Bronchial epithelial cell (primary cell): ENCODE data around the gene EPHB2. TPM values are rescaled to one million over a fixed set of nuclear protein-coding genes. Genes with fewer than 3 reads are reported as not detected.

Experiments
- DNase-seq: peaks from one replicate; pipeline ENCODE4 v3.0.0-alpha.2; 2010; ENCODE audit warnings: low read depth
- FAIRE-seq: peaks from 2 replicates; lab custom pipeline; 2011; peaks lifted over from hg19 to GRCh38; lab: Jason Lieb, UNC
- H3K27me3 ChIP-seq: 2 replicates; pipeline ENCODE4 v1.5.1; 2011; ENCODE audit warnings: low read length; ENCODE audit not compliant: control insufficient read depth, insufficient read depth
- H3K36me3 ChIP-seq: 2 replicates; pipeline ENCODE4 v1.5.1; 2011; ENCODE audit warnings: low read length; ENCODE audit not compliant: control insufficient read depth, insufficient read depth
- H3K4me3 ChIP-seq: 2 replicates; pipeline ENCODE4 v1.5.1; 2011; ENCODE audit warnings: mild to moderate bottlenecking, low read depth, low read length, control low read depth
- total RNA-seq: library from RNA; depleted of rRNA; stranded (reverse); fragments of >200 nt; gene quantifications from 2 replicates; pipeline ENCODE4 v1.2.1, GENCODE V29; 2014
- TF ChIP-seq, protein P1 (sequence below): IDR thresholded peaks from 2 replicates; pipeline ENCODE4 v1.5.1; 2011; ENCODE audit warnings: mild to moderate bottlenecking, moderate library complexity, low read length, control low read depth, inconsistent platforms; ENCODE audit not compliant: insufficient read depth, severe bottlenecking

Gene EPHB2
- total RNA-seq, 1 donor from 2014 or later: 10.0 TPM

DNA sequence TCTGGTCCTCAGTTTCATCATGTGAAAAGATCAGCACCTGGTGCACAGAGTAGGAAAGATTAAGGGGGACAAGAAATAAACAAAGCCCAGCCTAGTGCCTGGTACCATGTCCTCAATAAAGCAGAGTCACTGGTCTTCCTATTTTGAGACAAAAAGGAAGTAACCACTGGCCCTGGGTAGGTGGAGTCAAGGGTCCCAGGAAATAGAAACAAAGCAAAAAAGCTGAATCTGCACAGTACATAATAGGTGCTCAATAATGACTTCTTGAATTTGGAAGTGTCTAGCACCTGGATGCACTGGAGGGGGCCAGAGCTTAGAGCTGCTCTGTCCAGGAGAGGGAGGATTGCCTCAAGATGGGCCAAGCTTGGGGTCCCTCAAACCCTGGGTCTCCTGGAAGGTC is 1.9 kb upstream of the EPHB2 start:
- H3K4me3 ChIP-seq: no peak overlapping the region
- no peak for DNase-seq
- TF ChIP-seq, protein P1, sequence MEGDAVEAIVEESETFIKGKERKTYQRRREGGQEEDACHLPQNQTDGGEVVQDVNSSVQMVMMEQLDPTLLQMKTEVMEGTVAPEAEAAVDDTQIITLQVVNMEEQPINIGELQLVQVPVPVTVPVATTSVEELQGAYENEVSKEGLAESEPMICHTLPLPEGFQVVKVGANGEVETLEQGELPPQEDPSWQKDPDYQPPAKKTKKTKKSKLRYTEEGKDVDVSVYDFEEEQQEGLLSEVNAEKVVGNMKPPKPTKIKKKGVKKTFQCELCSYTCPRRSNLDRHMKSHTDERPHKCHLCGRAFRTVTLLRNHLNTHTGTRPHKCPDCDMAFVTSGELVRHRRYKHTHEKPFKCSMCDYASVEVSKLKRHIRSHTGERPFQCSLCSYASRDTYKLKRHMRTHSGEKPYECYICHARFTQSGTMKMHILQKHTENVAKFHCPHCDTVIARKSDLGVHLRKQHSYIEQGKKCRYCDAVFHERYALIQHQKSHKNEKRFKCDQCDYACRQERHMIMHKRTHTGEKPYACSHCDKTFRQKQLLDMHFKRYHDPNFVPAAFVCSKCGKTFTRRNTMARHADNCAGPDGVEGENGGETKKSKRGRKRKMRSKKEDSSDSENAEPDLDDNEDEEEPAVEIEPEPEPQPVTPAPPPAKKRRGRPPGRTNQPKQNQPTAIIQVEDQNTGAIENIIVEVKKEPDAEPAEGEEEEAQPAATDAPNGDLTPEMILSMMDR: no peak
- no peaks in the 10 kb centered on the region for H3K27me3 ChIP-seq
- no peaks in the 10 kb centered on the region for H3K36me3 ChIP-seq
- no peak for FAIRE-seq

DNA sequence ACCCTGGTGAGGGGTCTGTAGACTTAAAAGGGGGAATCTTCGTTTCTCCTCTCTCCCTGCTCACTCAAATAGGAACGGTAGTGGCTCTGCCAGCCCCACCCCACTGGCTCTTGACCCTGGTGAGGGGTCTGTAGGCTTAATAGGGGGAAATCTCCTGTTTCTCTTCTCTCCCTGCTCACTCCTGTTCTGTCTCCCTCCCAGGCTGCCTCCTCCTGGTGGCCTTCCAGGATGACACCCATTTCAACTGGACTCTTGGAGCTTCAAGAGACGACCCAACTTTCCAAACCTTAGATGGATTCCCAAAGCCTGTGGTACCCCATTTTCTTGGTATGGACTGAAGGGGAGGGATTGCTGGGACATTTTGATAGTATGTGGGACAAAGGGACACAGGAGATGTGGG is 1.4 kb upstream of the EPHB2 start:
- H3K36me3 ChIP-seq: no peaks in the 10 kb centered on the region
- TF ChIP-seq, protein P1: peak; percentile 14
- H3K4me3 ChIP-seq: no peak overlapping the region
- FAIRE-seq: no peak
- DNase-seq: no peak
- H3K27me3 ChIP-seq: no peaks in the 10 kb centered on the region

DNA sequence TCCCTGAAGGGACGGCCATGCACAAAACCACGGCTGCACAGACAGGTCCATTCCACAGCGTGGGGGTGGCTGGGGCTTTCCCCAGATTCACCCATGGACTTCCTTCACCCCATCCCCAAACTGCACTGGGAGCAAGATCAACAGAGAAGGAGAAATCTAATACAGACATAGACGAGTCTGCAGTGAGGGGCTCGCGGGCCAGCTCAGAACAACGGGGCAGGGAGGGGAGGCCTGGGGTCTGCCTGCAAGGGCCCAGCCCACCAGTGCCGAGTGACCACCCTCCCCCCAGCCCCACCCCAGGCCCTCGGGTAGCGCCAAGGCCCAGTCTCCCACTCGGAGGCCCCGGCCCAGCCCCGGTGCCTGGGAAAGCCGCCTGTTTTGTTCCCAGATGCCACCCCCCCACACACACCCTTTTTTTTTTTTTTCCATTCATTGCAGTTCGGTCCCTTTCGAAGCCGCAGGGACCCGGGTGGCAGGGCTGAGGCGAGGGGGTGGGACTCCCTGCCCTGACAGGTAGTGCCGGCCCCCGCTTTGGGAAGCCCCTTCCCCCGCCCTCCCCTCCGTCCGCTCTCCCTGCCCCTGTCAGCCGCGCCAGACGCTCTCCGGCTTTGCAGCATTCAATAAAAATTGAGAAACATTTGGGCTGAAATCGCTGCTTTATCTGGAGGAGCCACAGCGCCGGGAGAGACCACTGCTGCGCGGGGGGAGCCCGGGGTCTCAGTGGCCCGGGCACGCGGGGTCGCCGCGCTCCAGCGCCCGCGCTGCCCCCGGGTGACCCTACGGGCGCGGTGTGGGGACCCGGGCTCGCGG is 543 bp upstream of the EPHB2 start:
- H3K27me3 ChIP-seq: no peaks in the 10 kb centered on the region
- peak overlapping the region; percentile 57 for H3K4me3 ChIP-seq
- DNase-seq: peak; percentile 7
- TF ChIP-seq, protein P1: no peak
- peaks cover 3% of the 10 kb centered on the region for H3K36me3 ChIP-seq
- FAIRE-seq: no peak

DNA sequence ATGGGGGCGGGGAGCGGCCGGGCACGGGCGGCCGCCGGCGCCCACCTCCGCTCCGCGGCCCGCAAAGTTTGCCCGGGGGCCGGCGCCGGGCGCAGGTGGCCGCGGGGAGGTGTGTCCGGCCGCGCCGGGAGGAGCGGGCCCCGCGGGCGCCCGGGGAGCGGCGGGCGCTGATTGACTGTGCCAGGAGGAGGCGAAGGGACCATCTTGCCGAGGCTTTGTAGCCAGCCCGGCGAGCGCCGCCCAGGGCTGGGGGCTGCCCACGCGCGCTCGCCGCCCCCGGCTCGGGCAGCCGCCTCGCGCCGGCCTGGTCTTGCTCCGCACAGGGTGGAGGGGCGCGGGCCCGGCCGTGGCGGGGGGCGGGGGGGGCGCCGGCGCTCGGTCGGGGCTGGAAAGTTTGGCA is 432 bp downstream of the EPHB2 start:
- Histone ChIP-seq H3K36me3 (peaks cover 3% of the 10 kb centered on the region), H3K27me3 (no peaks in the 10 kb centered on the region), H3K4me3 (peak overlapping the region; percentile 57)
- TF ChIP-seq, protein P1: no peak
- FAIRE-seq: no peak
- DNase-seq: no peak

DNA sequence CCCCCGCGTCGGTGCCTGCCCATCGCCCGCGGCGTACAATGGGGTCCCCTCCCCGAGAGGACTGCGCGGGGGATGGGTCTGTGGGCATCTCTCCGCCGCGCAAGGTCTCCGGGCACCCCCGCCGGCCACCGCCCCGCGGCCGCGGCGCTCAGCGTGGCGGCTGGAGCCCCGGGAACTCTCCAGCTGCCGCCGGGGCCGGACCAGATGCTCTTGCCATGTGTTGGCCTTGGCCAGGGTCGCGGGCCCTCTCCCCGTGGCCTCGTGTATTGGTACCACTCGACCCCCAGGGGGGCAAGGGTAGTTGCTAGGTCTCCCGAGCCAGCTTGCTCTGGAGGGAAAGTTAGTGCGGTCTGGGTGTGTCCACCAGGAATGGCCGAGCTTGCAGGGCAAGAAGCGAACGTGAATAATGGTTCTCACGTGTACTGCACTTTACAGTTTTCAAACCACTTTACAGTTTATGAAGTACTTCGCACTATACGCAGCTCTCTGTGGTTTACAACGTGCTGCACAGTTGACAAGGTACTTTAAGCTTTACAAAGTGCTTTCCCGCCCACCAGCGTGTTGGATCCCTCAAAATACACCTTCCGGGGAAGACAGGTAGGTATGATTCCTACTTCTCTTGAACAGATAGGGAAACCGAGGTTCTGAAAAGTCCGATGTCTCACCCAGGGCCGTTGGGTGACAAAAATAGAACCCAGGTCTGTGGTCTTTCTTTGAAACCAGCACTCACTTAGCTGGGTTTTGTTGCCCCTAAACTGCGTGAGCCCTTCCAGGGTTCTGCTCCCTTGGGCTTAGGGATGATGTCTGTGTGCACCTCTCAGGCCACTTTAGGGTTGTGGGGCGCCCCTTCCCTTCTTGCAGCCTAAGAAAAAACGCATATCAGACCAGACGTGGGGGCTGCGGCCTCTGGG is 1.2 kb downstream of the EPHB2 start:
- Histone ChIP-seq H3K36me3 (peaks cover 3% of the 10 kb centered on the region), H3K27me3 (no peaks in the 10 kb centered on the region), H3K4me3 (peak overlapping the region; percentile 57)
- FAIRE-seq (no peak), DNase-seq (peak; percentile 27)
- TF ChIP-seq, protein P1: no peak
